HG03045 (cell line): ENCODE results near the gene FAM20A.

Source experiments
- ATAC-seq: cut with Tn5 transposase; IDR thresholded peaks from one replicate; pipeline ENCODE4 v1.9.1; 2021; ENCODE audit warnings: mild to moderate bottlenecking, moderate library complexity; ENCODE audit not compliant: unreplicated experiment

FAM20A gene

DNA sequence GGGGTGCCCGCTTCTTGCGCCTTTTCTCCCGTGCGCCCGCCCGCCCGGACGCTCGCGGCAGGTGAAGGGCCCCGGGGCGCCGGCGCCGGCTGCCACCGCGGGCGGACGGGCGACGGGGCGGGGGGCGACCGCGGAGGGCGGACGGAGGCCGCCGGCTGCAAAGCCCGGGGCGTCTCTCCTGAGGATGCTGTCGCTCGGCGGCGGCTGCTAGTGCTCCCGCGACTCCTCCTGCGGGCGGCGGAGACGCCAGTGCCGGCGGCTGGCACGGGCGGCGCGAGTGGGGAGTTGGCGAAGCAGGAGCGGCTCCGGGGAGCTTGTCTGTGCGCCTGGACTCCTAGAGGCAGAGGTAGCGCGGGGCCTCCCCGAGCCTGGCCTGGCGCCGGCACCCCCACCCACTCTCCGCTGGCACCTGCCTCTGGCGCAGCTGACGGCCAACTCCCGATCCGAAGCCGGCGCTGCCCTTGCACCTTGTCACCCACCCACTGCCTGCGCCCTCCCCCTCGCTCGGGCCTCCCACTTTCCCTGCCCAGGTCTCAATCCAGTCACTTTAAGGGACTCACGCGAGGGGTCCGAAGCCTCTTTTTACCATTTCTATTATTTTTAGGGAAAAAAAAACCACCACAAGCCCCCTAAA, at the start of gene FAM20A:
TSS of gene FAM20A (minus strand) at position 437 of the 634 bp plus-strand sequence. CDS start 701 bp downstream, outside the sequence.
- ATAC-seq, result no peak

DNA sequence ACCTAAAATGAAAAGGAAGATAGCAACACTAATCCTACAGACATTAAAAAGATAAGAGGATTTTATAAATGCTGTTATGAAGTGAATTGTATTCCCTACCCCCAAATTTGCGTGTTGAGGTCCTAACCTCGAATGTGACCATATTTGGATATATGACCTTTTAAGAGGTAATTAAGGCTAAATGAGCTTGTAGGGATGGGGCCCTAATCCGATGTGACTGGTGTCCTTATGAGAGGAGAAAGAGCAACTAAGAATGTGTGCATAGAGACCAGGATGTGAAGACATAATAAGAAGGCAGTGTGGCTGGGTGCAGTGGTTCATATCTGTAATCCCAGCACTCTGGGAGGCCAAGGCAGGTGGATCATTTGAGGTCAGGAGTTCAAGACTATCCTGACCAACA, 48.2 kb upstream of the FAM20A start:
- no peak for ATAC-seq

DNA sequence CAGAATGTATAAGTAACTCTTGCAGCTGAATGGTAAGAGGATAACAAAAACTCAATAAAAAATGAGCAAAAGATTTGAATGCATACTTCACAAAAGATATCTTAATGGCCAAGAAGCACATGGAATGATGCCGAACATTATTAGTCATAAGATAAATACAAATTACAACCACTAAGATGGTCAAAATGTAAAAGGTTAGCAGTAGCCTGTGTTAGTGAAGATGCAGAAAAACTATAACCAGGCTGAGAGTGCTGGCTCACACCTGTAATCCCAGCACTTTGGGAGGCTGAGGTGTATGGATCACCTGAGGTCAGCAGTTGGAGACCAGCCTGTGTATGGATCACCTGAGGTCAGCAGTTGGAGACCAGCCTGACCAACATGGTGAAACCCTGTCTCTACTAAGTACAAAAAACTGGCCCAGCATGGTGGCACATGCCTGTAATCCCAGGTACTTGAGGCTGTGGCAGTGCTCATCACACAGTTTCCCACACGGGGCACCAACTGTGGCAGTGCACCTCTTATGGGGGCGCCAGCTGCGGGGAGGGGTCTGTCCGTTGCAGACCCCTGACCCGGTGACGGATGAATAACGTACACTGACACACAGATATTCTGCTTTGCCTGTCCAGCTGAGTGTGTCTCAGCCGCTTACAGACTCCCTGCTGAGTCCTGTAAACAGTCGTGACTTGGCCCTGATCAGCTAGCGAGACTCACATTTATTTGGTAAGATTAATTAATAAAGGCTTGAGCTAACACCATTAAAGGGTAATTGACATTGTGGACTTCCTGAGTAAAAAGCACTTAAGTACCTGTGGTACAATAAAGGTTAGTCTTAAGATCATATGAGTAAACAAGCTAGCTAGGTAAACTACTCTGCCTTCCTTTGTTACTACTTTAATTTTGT, 45.7 kb upstream of the FAM20A start:
- no peak for ATAC-seq

- ATAC-seq, result no peak
Measured at GRCh38 chr17:68642118-68642412, 40.9 kb upstream of the FAM20A start.

- no peak for ATAC-seq
Measured at GRCh38 chr17:68641276-68642117, 40.3 kb upstream of the FAM20A start.

DNA sequence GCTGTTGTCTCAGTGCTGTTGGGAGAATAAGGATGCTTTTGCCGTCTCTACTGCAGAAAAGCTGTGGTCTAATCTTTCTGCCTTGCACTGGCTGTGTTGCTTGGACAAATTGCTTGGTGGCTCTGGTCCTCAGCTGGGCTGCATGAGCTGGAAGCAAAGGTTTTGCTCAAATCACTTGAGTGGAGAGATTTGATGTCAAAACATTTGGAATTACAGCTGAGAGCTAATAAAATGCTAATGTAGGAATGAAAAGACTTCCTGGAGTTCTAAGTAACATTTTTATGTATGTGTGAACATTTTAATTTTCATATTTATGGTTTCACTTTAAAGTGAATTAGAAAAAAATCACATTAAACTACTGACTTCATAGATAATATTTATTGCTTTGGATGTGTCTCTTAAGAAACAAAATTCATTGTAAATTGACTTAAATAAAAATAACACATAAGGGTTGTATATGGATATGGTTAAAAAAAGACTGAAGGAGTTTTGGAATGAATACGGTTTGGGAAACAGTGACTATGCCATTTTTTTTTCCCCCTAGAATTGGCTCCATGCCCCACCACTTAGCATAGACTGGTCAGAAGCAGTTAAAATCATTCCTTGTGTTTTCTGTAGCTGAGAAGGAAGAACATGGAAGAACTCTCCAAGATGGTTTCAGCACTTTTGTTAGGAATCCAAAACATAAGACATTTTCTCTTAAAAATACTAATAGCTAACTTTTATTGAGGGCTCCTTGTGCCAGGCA, 39.2 kb upstream of the FAM20A start:
- no peak for ATAC-seq

DNA sequence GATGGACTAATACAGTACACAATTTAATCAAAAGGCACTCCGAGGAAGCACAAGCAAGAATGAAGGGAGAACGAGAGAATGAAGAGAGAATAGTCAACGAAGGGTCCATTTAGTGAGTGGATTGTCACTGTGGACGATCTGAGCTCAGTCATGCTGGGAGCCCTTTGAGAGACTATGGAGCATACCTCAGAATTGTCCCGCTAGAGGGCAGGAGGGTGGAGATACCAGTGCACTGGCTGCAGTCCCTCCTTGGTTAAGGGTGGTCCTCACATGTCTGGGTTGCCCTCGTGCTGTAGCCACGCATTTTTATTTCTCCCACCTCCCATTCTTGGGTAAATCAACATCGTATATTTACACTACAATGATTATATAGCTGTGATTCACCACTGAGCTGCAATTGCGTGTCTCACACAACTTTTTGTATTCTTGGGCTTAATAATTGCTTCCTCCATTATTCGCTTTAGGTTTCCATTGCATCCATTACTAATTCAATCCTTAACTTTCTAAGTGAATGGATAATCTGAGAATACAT, 33.2 kb upstream of the FAM20A start:
- ATAC-seq, result no peak

DNA sequence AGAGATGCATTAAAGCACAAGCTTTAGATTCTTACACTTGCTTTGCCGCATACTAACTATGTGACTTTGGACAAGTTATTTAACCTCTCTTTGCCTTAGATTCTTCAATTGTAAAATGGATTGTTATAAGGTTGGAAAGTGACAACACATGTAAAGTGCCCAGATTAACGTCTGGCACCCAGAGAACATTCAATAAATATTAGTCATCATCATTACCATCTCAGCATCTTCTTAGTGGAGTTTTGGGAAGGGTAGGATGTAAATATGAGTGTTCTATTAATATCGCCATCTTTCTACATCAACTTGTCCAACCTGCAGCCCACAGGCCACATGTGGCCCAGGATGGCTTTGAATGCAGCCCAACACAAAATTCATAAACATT, 27.4 kb upstream of the FAM20A start:
- ATAC-seq, result no peak

- no peak for ATAC-seq
Measured at GRCh38 chr17:68627956-68628575, 26.9 kb upstream of the FAM20A start.

DNA sequence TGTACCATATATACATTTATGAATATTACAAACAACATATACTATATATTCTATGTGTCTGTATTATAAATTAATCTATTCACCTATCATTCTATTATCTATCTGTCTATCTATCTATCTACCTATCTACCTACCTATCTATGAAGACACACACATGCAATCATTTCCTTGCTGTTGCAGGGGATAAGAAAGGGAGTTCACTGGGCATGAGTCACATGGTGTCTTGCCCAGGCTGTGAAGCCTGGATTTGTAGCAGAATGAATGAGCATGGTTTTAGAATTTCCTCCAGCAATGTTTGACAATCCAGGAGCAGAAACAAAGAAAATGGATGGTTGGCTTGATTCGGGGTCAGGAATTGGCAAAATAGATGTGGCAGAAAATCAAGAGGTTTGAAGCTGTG, 23.2 kb upstream of the FAM20A start:
- ATAC-seq, result no peak

- ATAC-seq, result no peak
Measured at GRCh38 chr17:68623811-68624210, 22.6 kb upstream of the FAM20A start.

DNA sequence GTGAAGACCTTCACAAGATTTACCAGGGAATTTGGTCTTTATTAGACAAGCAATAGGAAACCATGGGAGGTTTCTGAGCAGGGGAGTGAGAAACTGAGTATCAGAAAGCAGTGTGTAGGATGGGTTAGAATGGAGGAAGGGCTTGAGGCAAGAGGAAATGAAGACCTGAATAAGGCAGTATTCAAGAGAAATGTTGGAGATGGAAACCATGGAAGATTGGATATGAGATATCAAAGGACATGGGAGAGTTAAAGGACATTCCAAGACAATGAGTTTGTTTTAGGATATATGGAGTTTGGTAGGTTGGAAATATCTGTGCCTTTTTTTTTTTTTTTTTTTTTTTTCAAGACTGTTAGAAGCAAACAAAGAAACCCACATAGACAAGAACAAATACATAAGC, 21.3 kb upstream of the FAM20A start:
- ATAC-seq, result no peak

- no peak for ATAC-seq
Measured at GRCh38 chr17:68621065-68621464, 19.9 kb upstream of the FAM20A start.

GRCh38 chr17:68616334-68616733, 15.2 kb upstream of the FAM20A start:
- ATAC-seq, result no peak

DNA sequence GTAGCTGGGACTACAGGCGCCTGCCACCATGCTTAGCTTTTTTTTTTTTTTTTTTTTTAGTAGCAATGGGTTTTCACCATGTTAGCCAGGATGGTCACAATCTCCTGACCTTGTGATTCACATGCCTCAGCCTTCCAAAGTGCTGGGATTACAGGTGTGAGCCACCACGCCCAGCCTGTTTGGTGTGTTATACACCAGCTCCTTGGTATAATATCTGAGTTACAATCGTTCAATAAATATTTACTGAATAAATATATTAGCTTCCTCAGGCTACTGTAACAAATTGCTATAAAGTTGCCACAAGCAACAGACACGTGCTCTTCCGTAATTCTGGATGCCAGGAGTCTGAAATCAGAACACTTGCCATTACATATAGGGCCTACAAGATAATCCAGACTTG, 13.6 kb upstream of the FAM20A start:
- ATAC-seq, result no peak

GRCh38 chr17:68613739-68614298, 12.7 kb upstream of the FAM20A start:
- ATAC-seq, result no peak

GRCh38 chr17:68612923-68613292, 11.7 kb upstream of the FAM20A start:
- ATAC-seq, result no peak

DNA sequence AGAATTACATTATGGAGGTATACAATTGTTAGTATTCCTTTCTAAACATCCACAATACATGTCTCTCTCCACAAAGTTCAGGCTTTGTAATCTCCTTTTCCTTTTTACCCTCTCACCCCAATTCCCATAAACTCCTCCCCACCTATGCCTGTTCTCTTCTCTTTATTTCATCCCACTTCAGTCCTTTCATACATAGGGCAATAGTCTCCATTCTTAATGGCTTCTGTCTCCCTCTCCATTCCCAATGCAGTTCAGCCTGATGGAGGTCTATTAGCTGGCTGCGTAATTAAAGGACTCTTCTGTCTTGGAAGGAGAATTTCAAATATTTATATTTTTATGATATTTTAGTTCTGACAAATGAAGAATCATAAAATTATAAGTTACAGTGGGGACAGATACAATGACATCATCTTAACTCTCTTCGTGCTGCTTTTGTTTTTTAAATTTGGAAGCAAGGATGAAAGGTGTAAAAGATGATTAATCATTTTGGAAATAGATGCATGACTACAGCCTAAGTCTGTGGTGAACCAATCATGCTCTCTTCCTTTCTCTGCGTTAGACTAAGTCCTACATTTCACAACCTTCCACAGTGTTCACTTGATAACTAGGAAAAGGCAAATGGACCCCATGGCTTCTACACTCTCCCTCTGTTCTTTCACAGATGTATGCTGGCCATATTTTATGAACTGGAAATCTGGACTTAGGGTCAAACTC, 11.2 kb upstream of the FAM20A start:
- ATAC-seq, result no peak
